DND-41 (cell line): ENCODE data around the gene RABGAP1.

Experiments used
- CTCF ChIP-seq: IDR thresholded peaks from 2 replicates; pipeline ENCODE4 v1.5.1; 2012; ENCODE audit warnings: borderline replicate concordance, low read length, moderate library complexity, mild to moderate bottlenecking; ENCODE audit not compliant: poor library complexity, severe bottlenecking; ENCODE audit errors: extremely low read depth
- EZH2 ChIP-seq: IDR thresholded peaks from 3 replicates; pipeline ENCODE4 v1.6.1; 2012; ENCODE audit warnings: borderline replicate concordance, low read depth, mild to moderate bottlenecking, moderate library complexity, low read length, inconsistent platforms; ENCODE audit not compliant: severe bottlenecking

DNA sequence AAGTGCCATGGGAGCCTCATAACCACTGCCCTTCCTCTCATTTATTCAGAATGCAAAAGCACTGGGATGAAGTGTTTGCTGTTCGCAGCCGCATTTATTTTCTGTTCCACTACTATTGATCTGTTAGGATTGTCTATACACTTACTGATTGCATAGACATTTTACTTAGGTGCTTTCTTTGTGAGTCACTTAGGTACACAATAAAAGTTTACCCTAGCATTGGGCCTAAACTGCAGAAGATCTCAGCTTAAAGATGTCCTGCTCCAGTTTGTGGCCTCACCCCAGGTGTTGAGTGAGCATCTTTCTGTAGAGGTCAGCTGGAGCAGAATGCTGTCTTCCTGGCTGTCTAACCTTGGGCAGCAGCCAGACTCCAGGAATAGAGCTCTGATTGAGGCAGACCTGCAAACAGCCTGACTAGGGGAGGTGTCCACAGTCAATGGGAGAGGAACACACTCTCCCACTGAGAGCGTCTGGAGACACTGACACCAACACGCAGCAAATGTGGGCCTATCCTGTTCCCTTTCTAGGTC, 146.6 kb downstream of the RABGAP1 start:
- no peak for TF ChIP-seq CTCF
- no peak for TF ChIP-seq EZH2
